Measurements from ENCODE around the gene URI1. TPM values are rescaled to one million over a fixed set of nuclear protein-coding genes. Genes with fewer than 3 reads are reported as not detected.
A peak's percentile ranks its signal among the peaks of the same experiment; 100 is the strongest.

Gene URI1
- total and polyA plus RNA-seq, 5 donors from 2014 or later = 11.9 to 60.8 (median 22.6) TPM

DNA sequence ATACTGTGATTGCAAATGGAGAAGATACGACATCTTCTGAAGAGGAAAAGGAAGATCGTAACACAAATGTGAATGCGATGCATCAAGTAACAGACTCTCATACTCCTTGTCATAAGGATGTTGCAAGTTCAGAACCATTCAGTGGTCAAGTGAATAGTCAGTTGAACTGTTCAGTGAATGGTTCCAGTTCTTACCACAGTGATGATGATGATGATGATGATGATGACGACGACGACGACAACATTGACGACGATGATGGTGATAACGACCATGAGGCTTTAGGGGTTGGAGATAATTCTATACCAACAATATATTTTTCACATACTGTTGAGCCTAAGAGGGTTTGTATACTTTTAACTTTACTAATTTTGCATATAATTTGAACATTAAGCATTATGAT lies 67.0 kb downstream of the URI1 start:
- H3K4me1 Mint-ChIP-seq = peaks cover 28 to 39% (median 31%) of the 10 kb centered on the region in 4 donors
- H3K9me3 Mint-ChIP-seq = no peaks in the 10 kb centered on the region
- ATAC-seq (ENCODE audit: low read depth in 2 of 2) (no peak), DNase-seq (no peak)
- Histone ChIP-seq H3K27me3 (ENCODE audit: control insufficient read depth, insufficient read depth, low read length) (no peaks in the 10 kb centered on the region), H3K36me3 (ENCODE audit: control insufficient read depth, insufficient read depth, low read length) (peaks cover 44% of the 10 kb centered on the region), H3K27ac (ENCODE audit: insufficient read depth, low read length, poor library complexity, severe bottlenecking) (no peak overlapping the region), H3K4me3 (ENCODE audit: low read depth, low read length) (no peak overlapping the region), H3K4me1 (ENCODE audit: control insufficient read depth, insufficient read depth, low read length, poor library complexity, severe bottlenecking) (peaks cover 19% of the 10 kb centered on the region), H3K9me3 (ENCODE audit: control insufficient read depth in 2 of 2, low read length in 2 of 2) (no peaks in the 10 kb centered on the region)
- H3K27ac Mint-ChIP-seq = no peak overlapping the region
- H3K36me3 Mint-ChIP-seq = peaks cover 39% of the 10 kb centered on the region
- no peak overlapping the region for H3K4me3 Mint-ChIP-seq
- no peaks in the 10 kb centered on the region for H3K27me3 Mint-ChIP-seq

DNA sequence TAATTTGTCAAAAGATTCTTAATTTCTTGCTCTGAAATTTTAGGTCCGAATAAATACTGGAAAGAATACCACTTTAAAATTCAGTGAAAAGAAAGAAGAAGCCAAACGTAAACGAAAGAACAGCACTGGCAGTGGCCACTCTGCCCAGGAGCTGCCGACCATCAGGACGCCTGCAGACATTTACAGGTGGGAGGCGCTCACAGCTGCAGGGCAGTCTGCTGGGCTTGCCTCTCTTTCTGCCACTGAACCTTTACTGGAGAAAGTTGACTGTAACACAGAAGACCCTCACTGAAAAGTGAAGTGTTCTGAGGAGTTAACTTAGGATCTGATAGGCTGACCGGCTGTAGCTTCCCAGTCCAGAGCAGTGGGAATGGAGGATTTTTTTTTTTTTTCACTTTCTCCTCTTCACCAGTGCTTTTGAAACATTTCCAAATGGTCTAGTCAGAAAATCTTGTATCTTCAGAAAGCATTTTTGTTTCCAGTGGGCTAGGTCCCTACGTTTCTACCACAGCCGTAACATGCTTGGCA lies 69.1 kb downstream of the URI1 start:
- H3K9me3 Mint-ChIP-seq = no peaks in the 10 kb centered on the region
- peaks cover 35% of the 10 kb centered on the region for H3K36me3 Mint-ChIP-seq
- no peak overlapping the region for H3K4me3 Mint-ChIP-seq
- Histone ChIP-seq H3K4me1 (ENCODE audit: control insufficient read depth, insufficient read depth, low read length, poor library complexity, severe bottlenecking) (peaks cover 12% of the 10 kb centered on the region), H3K27me3 (ENCODE audit: control insufficient read depth, insufficient read depth, low read length) (no peaks in the 10 kb centered on the region), H3K27ac (ENCODE audit: insufficient read depth, low read length, poor library complexity, severe bottlenecking) (no peak overlapping the region), H3K9me3 (ENCODE audit: control insufficient read depth in 2 of 2, low read length in 2 of 2) (no peaks in the 10 kb centered on the region), H3K36me3 (ENCODE audit: control insufficient read depth, insufficient read depth, low read length) (peaks cover 53% of the 10 kb centered on the region), H3K4me3 (ENCODE audit: low read depth, low read length) (no peak overlapping the region)
- ATAC-seq (ENCODE audit: low read depth in 2 of 2) (no peak), DNase-seq (no peak)
- peak overlapping the region in 1 of 3 donors; percentile 26 for H3K27ac Mint-ChIP-seq
- no peaks in the 10 kb centered on the region for H3K27me3 Mint-ChIP-seq
- peaks cover 10 to 18% (median 14%) of the 10 kb centered on the region in 4 donors for H3K4me1 Mint-ChIP-seq

DNA sequence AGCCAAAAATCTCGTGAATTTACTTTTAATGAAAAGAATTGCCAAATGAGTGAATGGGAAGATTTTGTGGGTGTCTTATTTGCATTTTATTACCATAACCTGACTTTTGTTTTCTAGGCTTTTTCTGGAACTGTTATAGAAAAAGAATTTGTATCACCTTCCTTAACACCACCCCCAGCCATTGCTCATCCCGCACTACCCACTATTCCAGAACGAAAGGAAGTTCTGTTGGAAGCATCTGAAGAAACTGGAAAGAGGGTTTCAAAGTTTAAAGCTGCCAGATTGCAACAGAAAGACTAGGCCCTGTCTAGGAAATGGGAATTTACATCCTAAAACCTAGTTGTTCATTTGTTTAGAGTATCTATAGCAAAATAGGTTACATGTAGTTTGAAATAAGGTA lies 72.7 kb downstream of the URI1 start:
- DNase-seq (no peak), ATAC-seq (ENCODE audit: low read depth in 2 of 2) (no peak)
- no peak overlapping the region for H3K27ac ChIP-seq (ENCODE audit: insufficient read depth, low read length, poor library complexity, severe bottlenecking)
- no peaks in the 10 kb centered on the region for H3K27me3 ChIP-seq (ENCODE audit: control insufficient read depth, insufficient read depth, low read length)
- Mint-ChIP-seq H3K4me1 (peaks cover 0 to 13% (median 2%) of the 10 kb centered on the region in 4 donors), H3K4me3 (no peak overlapping the region), H3K27me3 (no peaks in the 10 kb centered on the region), H3K27ac (no peak overlapping the region), H3K9me3 (peaks cover 0 to 3% (median 0%) of the 10 kb centered on the region in 7 donors), H3K36me3 (peaks cover 19% of the 10 kb centered on the region)
- H3K9me3 ChIP-seq (ENCODE audit: control insufficient read depth in 2 of 2, low read length in 2 of 2) = no peaks in the 10 kb centered on the region
- H3K4me3 ChIP-seq (ENCODE audit: low read depth, low read length) = no peak overlapping the region
- peaks cover 43% of the 10 kb centered on the region for H3K36me3 ChIP-seq (ENCODE audit: control insufficient read depth, insufficient read depth, low read length)
- peaks cover 3% of the 10 kb centered on the region for H3K4me1 ChIP-seq (ENCODE audit: control insufficient read depth, insufficient read depth, low read length, poor library complexity, severe bottlenecking)

DNA sequence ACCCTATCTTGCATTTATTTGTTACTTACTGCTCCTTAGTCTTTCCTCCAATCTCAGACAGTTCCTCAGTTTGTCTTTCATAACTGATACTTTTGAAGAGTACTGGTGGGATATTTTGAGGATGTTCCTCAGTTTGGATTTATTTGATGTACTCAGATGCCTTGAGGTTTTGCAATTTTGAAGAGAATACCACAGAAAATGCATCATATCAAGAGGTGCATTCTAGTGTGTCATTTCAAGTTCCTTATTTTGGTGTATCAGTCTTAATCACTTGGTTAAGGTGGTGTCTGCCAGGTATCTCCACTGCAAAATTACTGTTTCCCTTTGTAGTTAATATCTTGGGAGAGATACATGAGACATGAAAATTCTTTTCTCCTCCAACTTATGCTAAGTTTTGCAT lies 75.1 kb downstream of the URI1 start:
- Histone ChIP-seq H3K36me3 (ENCODE audit: control insufficient read depth, insufficient read depth, low read length) (peaks cover 21% of the 10 kb centered on the region), H3K27me3 (ENCODE audit: control insufficient read depth, insufficient read depth, low read length) (no peaks in the 10 kb centered on the region), H3K9me3 (ENCODE audit: control insufficient read depth in 2 of 2, low read length in 2 of 2) (no peaks in the 10 kb centered on the region), H3K27ac (ENCODE audit: insufficient read depth, low read length, poor library complexity, severe bottlenecking) (no peak overlapping the region), H3K4me3 (ENCODE audit: low read depth, low read length) (no peak overlapping the region), H3K4me1 (ENCODE audit: control insufficient read depth, insufficient read depth, low read length, poor library complexity, severe bottlenecking) (no peaks in the 10 kb centered on the region)
- H3K4me1 Mint-ChIP-seq = peaks cover 0 to 13% (median 6%) of the 10 kb centered on the region in 4 donors
- ATAC-seq (ENCODE audit: low read depth in 2 of 2) (no peak), DNase-seq (no peak)
- H3K36me3 Mint-ChIP-seq = peaks cover 25% of the 10 kb centered on the region
- H3K27ac Mint-ChIP-seq = no peak overlapping the region
- no peak overlapping the region for H3K4me3 Mint-ChIP-seq
- no peaks in the 10 kb centered on the region for H3K27me3 Mint-ChIP-seq
- peaks cover 0 to 3% (median 0%) of the 10 kb centered on the region in 7 donors for H3K9me3 Mint-ChIP-seq

DNA sequence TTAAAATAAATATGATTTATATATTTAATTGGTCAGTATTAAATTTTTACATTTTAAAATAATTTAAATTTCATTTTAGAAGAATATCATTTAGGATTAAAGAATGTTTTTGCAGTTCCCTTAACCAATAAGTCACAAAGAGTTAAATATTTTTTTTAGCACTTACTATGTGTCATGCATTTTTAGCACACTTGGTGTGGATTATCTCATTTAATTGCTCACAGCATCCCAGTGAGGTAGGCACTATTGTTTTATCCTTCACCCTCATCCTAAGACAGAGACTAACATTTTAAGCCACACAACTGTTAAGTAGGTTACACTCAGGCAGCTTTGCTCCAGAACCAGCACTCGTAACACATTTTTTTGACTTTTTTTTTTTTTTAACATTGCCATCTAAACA lies 78.2 kb downstream of the URI1 start:
- ATAC-seq (ENCODE audit: low read depth in 2 of 2) = no peak
- Mint-ChIP-seq H3K36me3 (peaks cover 18% of the 10 kb centered on the region), H3K27me3 (no peaks in the 10 kb centered on the region), H3K4me3 (no peak overlapping the region), H3K27ac (peak overlapping the region in 1 of 3 donors; percentile 57), H3K4me1 (peaks cover 0 to 17% (median 7%) of the 10 kb centered on the region in 4 donors), H3K9me3 (peaks cover 0 to 3% (median 0%) of the 10 kb centered on the region in 7 donors)
- no peak overlapping the region for H3K4me3 ChIP-seq (ENCODE audit: low read depth, low read length)
- H3K36me3 ChIP-seq (ENCODE audit: control insufficient read depth, insufficient read depth, low read length) = peaks cover 6% of the 10 kb centered on the region
- no peaks in the 10 kb centered on the region for H3K9me3 ChIP-seq (ENCODE audit: control insufficient read depth in 2 of 2, low read length in 2 of 2)
- no peaks in the 10 kb centered on the region for H3K27me3 ChIP-seq (ENCODE audit: control insufficient read depth, insufficient read depth, low read length)
- no peak overlapping the region for H3K27ac ChIP-seq (ENCODE audit: insufficient read depth, low read length, poor library complexity, severe bottlenecking)
- no peaks in the 10 kb centered on the region for H3K4me1 ChIP-seq (ENCODE audit: control insufficient read depth, insufficient read depth, low read length, poor library complexity, severe bottlenecking)
- no peak for DNase-seq

DNA sequence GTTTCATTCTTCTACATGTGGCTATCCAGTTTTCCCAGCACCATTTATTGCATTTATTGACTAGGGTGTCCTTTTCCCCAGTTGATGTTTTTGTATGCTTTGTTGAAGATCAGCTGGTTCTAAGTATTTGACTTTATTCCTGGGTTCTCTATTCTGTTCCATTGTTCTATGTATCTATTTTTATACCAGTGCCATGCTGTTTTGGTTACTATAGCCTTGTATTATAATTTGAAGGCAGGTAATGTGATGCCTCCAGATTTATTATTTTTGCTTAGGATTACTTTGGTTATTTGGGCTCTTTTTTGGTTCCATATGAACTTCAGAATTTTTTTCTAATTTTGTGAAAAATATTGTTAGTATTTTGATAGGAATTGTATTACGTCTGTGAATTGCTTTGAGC lies 80.6 kb downstream of the URI1 start:
- Mint-ChIP-seq H3K4me1 (peaks cover 3 to 19% (median 9%) of the 10 kb centered on the region in 4 donors), H3K4me3 (no peak overlapping the region), H3K36me3 (peaks cover 21% of the 10 kb centered on the region), H3K9me3 (peaks cover 0 to 3% (median 0%) of the 10 kb centered on the region in 7 donors), H3K27ac (no peak overlapping the region), H3K27me3 (no peaks in the 10 kb centered on the region)
- no peaks in the 10 kb centered on the region for H3K4me1 ChIP-seq (ENCODE audit: control insufficient read depth, insufficient read depth, low read length, poor library complexity, severe bottlenecking)
- no peak overlapping the region for H3K27ac ChIP-seq (ENCODE audit: insufficient read depth, low read length, poor library complexity, severe bottlenecking)
- no peaks in the 10 kb centered on the region for H3K27me3 ChIP-seq (ENCODE audit: control insufficient read depth, insufficient read depth, low read length)
- H3K4me3 ChIP-seq (ENCODE audit: low read depth, low read length) = no peak overlapping the region
- DNase-seq (no peak), ATAC-seq (ENCODE audit: low read depth in 2 of 2) (no peak)
- H3K9me3 ChIP-seq (ENCODE audit: control insufficient read depth in 2 of 2, low read length in 2 of 2) = no peaks in the 10 kb centered on the region
- no peaks in the 10 kb centered on the region for H3K36me3 ChIP-seq (ENCODE audit: control insufficient read depth, insufficient read depth, low read length)

DNA sequence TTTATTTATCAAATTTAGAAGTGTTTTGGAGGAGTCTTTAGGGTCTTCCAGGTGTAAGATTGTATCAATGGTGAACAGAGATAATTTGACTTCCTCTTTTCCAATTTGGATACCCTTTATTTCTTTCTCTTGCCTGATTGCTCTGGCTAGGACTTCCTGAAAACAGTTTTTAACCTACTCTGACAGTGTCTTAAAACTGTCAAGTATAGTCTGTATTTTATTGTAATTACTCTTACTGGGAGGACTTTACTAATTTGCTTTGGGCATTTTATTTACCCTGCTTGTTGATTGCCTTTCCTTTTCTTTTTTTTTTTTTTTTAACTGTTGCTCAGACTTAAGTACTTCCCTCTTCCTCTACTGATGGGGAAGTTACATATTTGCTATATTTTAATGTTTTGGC lies 81.3 kb downstream of the URI1 start:
- no peaks in the 10 kb centered on the region for H3K9me3 ChIP-seq (ENCODE audit: control insufficient read depth in 2 of 2, low read length in 2 of 2)
- no peak for DNase-seq
- peaks cover 26% of the 10 kb centered on the region for H3K36me3 Mint-ChIP-seq
- H3K27me3 ChIP-seq (ENCODE audit: control insufficient read depth, insufficient read depth, low read length) = no peaks in the 10 kb centered on the region
- no peaks in the 10 kb centered on the region for H3K36me3 ChIP-seq (ENCODE audit: control insufficient read depth, insufficient read depth, low read length)
- no peak for ATAC-seq (ENCODE audit: low read depth in 2 of 2)
- no peaks in the 10 kb centered on the region for H3K4me1 ChIP-seq (ENCODE audit: control insufficient read depth, insufficient read depth, low read length, poor library complexity, severe bottlenecking)
- no peak overlapping the region for H3K27ac Mint-ChIP-seq
- no peak overlapping the region for H3K4me3 ChIP-seq (ENCODE audit: low read depth, low read length)
- no peaks in the 10 kb centered on the region for H3K27me3 Mint-ChIP-seq
- peaks cover 0 to 2% (median 0%) of the 10 kb centered on the region in 7 donors for H3K9me3 Mint-ChIP-seq
- peaks cover 7 to 25% (median 13%) of the 10 kb centered on the region in 4 donors for H3K4me1 Mint-ChIP-seq
- no peak overlapping the region for H3K4me3 Mint-ChIP-seq
- H3K27ac ChIP-seq (ENCODE audit: insufficient read depth, low read length, poor library complexity, severe bottlenecking) = no peak overlapping the region

DNA sequence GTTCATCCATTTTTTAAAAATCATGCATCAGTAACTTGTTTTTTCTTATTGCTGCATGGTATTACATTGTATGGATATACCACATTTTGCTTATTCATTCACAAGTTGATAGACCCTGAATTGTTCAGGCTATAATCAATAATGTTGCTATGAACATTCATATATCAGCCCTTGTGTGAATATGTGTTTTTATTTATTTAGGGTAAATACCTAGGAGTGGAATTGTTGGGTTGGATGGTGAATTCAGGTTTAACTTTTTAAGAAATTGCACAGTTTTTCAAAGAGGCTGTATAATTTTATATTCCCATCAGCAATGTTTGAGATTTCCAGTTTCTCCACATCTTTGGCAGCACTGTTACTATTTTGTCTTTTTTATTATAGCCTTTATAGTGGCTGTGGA lies 82.1 kb downstream of the URI1 start:
- Histone ChIP-seq H3K9me3 (ENCODE audit: control insufficient read depth in 2 of 2, low read length in 2 of 2) (no peaks in the 10 kb centered on the region), H3K27ac (ENCODE audit: insufficient read depth, low read length, poor library complexity, severe bottlenecking) (no peak overlapping the region), H3K4me1 (ENCODE audit: control insufficient read depth, insufficient read depth, low read length, poor library complexity, severe bottlenecking) (no peaks in the 10 kb centered on the region), H3K27me3 (ENCODE audit: control insufficient read depth, insufficient read depth, low read length) (no peaks in the 10 kb centered on the region), H3K4me3 (ENCODE audit: low read depth, low read length) (no peak overlapping the region), H3K36me3 (ENCODE audit: control insufficient read depth, insufficient read depth, low read length) (peaks cover under 1% of the 10 kb centered on the region)
- peaks cover 31% of the 10 kb centered on the region for H3K36me3 Mint-ChIP-seq
- peaks cover 11 to 28% (median 14%) of the 10 kb centered on the region in 4 donors for H3K4me1 Mint-ChIP-seq
- H3K9me3 Mint-ChIP-seq = peaks cover 0 to 3% (median 0%) of the 10 kb centered on the region in 7 donors
- no peaks in the 10 kb centered on the region for H3K27me3 Mint-ChIP-seq
- H3K27ac Mint-ChIP-seq = no peak overlapping the region
- no peak overlapping the region for H3K4me3 Mint-ChIP-seq
- DNase-seq (no peak), ATAC-seq (ENCODE audit: low read depth in 2 of 2) (no peak)
